GM19324 (cell line): ENCODE results near the gene ZNF567.
"Not testable (repeated sequence)": the region's sequence is repeated elsewhere in the genome, so short reads cannot be mapped to it uniquely, and the experiment has no call there.

Experiments used
- ATAC-seq: cut with Tn5 transposase; IDR thresholded peaks from one replicate; pipeline ENCODE4 v1.9.1; 2021; ENCODE audit warnings: mild to moderate bottlenecking, moderate library complexity; ENCODE audit not compliant: unreplicated experiment, low FRiP score

The ZNF567 gene

DNA sequence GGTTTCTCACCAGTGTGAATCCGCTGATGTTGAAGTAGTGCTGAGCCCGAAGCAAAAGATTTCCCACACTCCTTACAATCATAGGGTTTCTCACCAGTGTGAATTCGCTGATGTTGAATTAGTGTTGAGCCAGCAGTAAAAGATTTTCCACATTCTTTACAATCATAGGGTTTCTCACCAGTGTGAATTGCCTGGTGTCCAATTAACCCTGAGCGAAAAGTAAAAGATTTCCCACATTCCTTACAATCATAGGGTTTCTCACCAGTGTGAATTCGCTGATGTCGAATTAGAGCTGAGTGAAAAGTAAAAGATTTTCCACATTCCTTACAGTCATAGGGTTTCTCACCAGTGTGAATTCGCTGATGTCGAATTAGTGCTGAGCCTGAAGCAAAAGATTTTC is 62.2 kb downstream of the ZNF567 start:
- ATAC-seq, result not testable (repeated sequence)

DNA sequence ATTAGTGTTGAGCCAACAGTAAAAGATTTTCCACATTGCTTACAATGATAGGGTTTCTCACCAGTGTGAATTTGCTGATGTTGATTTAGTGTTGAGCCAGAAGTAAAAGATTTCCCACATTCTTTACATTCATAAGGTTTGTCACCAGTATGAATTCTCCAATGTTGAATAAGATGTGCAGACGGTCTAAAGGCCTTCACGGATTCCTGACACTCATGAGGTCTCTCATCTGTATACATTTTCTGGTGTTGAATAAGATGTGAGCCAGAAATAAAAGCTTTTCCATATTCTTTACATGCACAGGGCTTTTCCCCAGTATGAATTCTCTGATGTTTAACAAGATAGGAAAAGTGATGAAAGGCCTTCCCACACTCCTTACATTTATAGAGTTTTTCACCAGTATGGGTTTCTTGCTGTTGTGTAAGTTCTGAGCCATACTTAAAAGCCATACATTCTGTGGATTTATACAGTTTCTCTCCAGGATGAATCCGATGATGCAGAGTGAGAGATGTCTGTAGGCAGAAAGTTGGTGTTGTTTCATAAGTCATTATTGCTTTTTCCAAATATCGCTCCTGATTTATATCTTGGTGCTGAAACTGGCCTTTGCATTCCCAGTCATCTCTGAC is 62.8 kb downstream of the ZNF567 start:
- ATAC-seq, result no peak
